ENCODE results near the gene ABCB6.

DNA sequence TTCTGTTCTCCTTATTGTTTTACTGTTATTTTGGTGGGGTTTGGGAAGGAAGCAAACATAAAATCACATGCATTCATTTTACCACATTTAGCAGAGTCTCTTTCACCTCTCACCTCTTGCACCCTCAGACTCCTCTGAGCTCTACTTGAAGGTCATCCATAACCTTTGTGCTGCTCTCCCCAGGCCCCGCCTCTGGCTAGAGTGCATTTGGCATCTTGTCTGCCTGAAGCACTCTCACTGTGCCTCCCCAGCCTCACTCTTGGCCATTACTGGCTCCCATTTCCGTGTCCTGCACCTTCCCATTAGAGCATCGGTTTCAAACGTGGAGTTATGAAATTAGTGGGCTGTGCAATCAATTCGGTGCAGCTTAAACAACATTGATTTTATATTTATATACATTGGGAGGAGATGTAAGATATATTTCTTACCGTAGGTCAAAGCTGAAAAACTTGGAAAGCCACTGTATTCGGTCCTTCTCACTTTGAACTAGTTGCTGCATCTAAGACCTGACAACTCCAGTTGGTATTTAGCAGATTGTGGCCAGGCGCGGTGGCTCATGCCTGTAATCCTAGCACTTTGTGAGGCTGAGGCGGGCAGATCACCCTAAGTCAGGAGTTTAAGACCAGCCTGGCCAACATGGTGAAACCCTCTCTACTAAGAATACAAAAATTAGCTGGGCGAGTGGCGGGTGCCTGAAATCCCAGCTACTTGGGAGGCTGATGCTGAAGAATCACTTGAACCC, 19.1 kb downstream of the ABCB6 start:
- no peak for TF ChIP-seq EZH2phosphoT487 (IDR thresholded peaks at IDR 0.05; ENCODE audit: borderline replicate concordance, low read depth, low read length)
- TF ChIP-seq, protein P1, sequence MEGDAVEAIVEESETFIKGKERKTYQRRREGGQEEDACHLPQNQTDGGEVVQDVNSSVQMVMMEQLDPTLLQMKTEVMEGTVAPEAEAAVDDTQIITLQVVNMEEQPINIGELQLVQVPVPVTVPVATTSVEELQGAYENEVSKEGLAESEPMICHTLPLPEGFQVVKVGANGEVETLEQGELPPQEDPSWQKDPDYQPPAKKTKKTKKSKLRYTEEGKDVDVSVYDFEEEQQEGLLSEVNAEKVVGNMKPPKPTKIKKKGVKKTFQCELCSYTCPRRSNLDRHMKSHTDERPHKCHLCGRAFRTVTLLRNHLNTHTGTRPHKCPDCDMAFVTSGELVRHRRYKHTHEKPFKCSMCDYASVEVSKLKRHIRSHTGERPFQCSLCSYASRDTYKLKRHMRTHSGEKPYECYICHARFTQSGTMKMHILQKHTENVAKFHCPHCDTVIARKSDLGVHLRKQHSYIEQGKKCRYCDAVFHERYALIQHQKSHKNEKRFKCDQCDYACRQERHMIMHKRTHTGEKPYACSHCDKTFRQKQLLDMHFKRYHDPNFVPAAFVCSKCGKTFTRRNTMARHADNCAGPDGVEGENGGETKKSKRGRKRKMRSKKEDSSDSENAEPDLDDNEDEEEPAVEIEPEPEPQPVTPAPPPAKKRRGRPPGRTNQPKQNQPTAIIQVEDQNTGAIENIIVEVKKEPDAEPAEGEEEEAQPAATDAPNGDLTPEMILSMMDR (conservative IDR thresholded peaks at IDR 0.05; ENCODE audit: low read length), result no peak

Measured in OCI-LY7 (cell line).